Fibroblast of lung (primary cell): ENCODE measurements around the gene ACSF2.

Source experiments
- EZH2 ChIP-seq: IDR thresholded peaks from 2 replicates; pipeline ENCODE4 v1.5.1; 2012; ENCODE audit warnings: low read length, control low read depth, mild to moderate bottlenecking; ENCODE audit errors: missing control alignments
- TF ChIP-seq, protein P1 (sequence below), 2 donors: IDR thresholded peaks in 1 of 2; conservative IDR thresholded peaks in 1 of 2; 1 replicate in 1 of 2; 2 replicates in 1 of 2; pipeline ENCODE4 v1.5.1; 2011 to 2012; ENCODE audit warnings: low read length in 2 of 2, control low read depth in 1 of 2, inconsistent platforms in 1 of 2, low read depth in 1 of 2, mild to moderate bottlenecking in 1 of 2

DNA sequence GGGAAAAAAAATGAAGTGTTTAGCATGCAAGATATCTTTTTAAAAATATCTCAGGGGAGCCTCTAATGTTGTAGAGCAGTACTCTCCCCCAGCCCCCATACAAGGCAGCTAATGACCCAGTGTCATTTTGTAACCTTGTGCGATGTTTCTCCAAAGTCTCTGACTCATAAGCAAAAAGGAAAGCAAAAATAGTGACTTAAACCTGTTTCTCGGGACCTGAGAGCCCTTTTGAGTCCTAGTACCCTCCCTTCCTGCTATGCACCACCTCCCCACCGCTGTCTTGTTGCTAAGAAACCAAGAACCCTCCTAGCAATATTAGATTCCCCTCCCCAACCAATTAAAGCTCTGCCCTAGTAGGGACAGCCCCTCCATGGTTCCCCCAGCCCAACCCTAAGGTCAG is 85.0 kb downstream of the ACSF2 start:
- TF ChIP-seq, protein P1, sequence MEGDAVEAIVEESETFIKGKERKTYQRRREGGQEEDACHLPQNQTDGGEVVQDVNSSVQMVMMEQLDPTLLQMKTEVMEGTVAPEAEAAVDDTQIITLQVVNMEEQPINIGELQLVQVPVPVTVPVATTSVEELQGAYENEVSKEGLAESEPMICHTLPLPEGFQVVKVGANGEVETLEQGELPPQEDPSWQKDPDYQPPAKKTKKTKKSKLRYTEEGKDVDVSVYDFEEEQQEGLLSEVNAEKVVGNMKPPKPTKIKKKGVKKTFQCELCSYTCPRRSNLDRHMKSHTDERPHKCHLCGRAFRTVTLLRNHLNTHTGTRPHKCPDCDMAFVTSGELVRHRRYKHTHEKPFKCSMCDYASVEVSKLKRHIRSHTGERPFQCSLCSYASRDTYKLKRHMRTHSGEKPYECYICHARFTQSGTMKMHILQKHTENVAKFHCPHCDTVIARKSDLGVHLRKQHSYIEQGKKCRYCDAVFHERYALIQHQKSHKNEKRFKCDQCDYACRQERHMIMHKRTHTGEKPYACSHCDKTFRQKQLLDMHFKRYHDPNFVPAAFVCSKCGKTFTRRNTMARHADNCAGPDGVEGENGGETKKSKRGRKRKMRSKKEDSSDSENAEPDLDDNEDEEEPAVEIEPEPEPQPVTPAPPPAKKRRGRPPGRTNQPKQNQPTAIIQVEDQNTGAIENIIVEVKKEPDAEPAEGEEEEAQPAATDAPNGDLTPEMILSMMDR (conservative IDR thresholded peaks at IDR 0.05 in 1 of 2, IDR thresholded peaks at IDR 0.05 in 1 of 2; ENCODE audit: low read depth in 1 of 2, low read length in 2 of 2), result no peak
- TF ChIP-seq EZH2, result no peak
